HG03097 (cell line): Measurements from ENCODE around the gene SLX4IP.

Experiments used
- ATAC-seq: cut with Tn5 transposase; IDR thresholded peaks from one replicate; pipeline ENCODE4 v1.9.1; 2021; ENCODE audit not compliant: unreplicated experiment, low FRiP score

The SLX4IP gene

GRCh38 chr20:10619427-10619826 is 184.3 kb downstream of the SLX4IP start:
- no peak for ATAC-seq

GRCh38 chr20:10621149-10621548 is 186.0 kb downstream of the SLX4IP start:
- ATAC-seq = no peak

- no peak for ATAC-seq
These were observed 187.7 kb downstream of the SLX4IP start for GRCh38 chr20:10622657-10623418.

DNA sequence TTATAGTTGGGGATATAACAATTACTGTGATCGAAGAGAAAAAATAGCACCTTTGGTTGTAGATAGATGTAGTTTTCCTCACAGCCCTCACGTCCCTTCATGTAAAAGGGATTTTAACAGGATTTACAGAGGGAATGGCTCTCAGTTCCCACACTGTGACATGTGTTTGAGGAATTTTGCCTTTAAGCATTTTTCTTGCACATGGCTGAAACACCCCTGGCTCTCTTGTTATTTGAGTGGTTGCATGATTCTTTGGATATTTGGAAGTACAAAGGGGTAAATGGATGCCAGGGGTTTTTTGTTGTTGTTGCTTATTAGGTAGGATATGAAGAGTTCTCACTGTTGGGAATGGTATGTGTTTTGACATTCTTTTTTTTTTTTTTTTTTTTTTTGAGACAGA is 190.5 kb downstream of the SLX4IP start:
- ATAC-seq = no peak

- no peak for ATAC-seq
These were observed 191.8 kb downstream of the SLX4IP start for GRCh38 chr20:10626896-10627295.

GRCh38 chr20:10629946-10630650 is 195.0 kb downstream of the SLX4IP start:
- ATAC-seq = no peak

GRCh38 chr20:10631126-10631525 is 196.0 kb downstream of the SLX4IP start:
- no peak for ATAC-seq

- no peak for ATAC-seq
These were observed 197.8 kb downstream of the SLX4IP start for GRCh38 chr20:10632721-10633509.

- ATAC-seq = no peak
These were observed 198.6 kb downstream of the SLX4IP start for GRCh38 chr20:10633718-10634117.

GRCh38 chr20:10634211-10634610 is 199.1 kb downstream of the SLX4IP start:
- no peak for ATAC-seq

DNA sequence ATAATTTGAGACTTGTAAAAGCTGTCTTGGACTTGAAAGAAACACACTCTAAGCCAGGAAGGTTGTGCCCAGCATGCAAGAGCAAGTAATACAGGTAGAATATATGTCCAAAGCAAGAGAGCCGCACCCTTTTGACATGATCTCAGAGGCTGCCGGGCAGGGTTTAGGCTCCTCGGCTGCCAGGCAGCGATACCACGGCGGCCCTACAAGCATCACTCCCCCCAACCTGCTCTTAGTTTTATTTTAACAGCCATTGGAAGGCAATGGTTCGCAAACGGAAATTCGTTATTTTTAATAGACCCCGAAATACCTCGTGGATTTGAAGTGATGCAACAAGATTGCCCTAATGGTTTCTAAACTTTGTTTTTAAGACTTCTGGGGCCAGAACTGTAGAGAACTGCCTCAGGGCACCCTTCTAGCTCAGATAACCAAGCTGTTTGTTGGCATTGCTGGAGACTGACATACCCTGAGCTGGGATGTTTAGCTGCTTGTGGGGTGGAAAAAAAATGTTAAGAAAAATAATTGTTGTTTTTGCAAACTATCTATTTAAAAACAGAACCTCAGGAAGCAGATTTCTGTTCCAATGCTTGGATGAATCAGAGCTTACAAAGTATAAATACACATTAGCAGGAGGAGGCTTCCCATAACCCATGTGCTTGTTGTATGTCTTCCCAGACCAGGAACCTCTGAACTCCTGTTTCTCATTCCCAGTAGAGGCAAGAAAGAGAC is 199.7 kb downstream of the SLX4IP start:
- no peak for ATAC-seq

DNA sequence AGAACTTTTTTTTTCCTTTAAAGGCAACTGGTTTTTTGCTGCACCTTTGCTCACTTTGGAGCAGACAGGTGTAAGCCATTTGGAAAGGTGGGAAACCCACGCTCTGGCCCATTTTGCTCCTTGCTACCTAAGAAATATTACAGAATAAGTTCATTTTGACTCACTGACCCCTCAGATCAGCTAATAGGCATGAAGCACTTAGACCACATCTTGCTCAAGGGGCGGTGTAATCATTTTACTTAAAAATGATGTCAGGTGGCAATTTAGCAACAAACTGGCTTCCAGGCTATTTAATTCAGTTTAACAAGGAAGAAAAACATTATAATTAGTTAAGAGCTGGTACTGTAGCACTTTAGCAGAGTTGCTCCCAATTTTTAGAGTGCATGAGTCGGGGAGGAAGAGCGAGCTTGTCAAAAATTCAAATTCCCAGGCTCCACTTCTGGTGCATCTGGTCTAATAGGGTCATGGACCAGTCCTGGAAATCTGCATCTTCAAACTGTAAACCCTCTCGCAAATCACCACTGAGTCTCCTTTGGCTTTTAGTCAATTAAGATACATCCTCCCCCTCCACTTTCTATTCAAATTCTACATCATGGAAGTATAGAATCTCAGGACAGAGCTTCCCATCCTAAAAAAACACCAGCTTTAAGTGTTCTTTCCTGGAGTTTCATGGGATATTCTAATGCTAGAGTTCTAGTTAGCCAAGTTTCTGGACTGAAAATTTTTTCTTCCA is 200.5 kb downstream of the SLX4IP start:
- no peak for ATAC-seq

DNA sequence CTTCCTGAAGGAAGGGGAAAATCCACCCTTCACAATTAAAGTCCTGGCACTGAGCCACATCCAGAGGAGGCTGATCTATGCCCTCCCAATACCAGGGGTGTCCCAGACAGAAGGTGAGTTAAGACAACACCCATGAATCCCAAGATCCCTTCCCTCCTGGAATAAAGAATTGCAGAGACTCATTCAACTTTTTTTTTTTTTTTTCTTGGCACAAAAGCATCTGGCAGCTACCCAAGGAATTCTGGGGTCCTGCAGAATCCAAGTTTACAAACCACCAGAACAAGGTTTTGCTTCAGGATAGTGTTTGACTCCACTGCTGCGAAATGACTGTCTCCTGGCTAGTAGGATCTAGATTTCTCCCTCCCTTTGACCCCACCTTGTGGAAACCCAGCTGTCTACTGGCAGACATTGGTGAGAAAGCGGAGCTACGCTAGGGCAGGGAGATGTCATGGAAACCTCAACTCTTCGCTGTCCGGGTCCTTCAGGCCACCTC is 201.3 kb downstream of the SLX4IP start:
- no peak for ATAC-seq

- no peak for ATAC-seq
These were observed 202.0 kb downstream of the SLX4IP start for GRCh38 chr20:10637031-10637559.

DNA sequence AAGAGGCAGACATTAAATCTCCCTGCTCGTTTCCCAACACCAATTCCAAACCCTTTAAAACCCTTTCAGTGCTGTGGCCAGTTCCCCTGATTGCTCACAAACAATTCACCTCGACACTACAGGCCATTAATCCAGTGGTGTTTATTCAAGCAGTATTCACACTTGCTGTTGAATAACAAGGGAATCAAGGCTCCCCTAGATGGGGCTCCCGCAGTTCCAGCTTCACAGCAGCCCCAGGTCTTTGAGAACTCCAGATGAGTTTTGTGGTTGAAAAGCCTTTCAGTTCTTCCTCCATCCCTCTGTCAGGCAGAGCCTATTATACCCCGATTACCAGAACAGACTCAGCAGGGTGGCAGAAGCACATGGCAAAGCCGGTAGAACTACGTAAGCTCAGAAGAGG is 202.5 kb downstream of the SLX4IP start:
- no peak for ATAC-seq

- ATAC-seq = no peak
These were observed 204.1 kb downstream of the SLX4IP start for GRCh38 chr20:10639077-10639736.

DNA sequence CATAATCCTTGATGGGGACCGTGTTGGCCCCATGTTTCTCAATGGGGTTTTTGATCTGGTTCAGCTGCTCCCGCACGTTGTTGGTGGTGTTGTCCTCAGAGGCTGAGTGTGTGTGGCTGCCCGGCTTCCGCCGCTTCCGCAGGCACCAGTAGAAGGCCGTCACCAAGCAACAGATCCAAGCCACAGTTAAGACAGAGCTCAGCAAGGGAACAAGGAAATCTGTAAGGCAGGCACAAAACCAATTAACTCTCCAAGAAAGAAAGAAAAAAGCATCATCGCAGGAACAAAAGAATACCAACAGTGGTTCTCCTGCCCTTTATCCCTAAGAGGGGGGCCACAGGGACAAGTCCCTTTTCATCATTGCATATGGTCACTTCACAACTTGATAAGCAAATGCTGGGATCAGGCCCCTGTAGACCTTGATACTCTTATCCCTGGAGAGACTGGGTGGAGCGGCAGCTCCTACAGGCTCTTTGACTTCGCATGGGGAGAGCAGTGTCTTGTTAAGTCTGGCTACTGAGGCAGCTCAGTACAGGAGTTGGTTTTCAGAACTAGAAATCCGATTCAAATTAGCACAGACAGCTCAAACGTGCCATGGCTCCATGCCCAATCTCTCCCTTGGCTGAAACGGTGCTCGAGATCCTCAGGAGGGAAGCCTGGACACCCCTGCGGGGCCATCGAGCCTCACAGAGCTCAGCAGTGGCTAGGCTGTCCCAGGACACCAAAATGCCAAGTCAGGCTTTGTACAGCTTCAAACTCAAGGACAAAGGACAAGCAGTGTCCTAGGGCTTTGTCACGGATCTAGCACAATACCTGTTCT is 204.8 kb downstream of the SLX4IP start:
- ATAC-seq = no peak

DNA sequence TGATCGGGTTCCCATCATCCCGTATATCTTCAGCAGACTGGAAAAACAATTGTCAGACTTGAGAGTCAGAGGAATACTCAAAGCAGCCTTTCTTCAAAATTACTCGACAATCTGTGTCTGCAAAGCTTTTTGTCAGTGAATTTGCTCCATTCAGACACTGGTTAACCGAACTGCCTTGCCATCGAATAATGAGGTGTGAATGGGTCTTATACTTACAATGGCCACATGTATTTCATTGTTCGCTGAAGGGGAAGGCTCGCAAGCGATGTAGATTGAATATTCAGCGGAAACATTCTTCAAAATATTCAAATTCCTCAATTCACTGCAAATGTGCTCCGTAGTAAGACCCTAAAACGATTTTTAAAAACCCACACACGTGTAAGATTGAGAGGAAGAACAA is 205.8 kb downstream of the SLX4IP start:
- no peak for ATAC-seq
